Memory B cell (primary cell): Measurements from ENCODE around the gene PCGF1.

Source experiments
- ATAC-seq: fragments of 150-1000 bp; cut with Tn5 transposase; 2 replicates; pipeline ENCODE4 v1.10.0; 2021; ENCODE audit warnings: low read depth, mild to moderate bottlenecking, moderate library complexity
- DNase-seq, 2 donors: peaks; one replicate each; pipeline ENCODE4 v3.0.0; 2022; ENCODE audit warnings: low spot score in 2 of 2
- H3K27ac Mint-ChIP-seq: one replicate; pipeline ENCODE4 v1.8.0; 2022; ENCODE audit warnings: mild to moderate bottlenecking, moderate library complexity, mixed read lengths
- H3K27me3 Mint-ChIP-seq: one replicate; pipeline ENCODE4 v1.8.0; 2022; ENCODE audit warnings: mixed read lengths
- H3K36me3 Mint-ChIP-seq: one replicate; pipeline ENCODE4 v1.8.0; 2022; ENCODE audit warnings: mild to moderate bottlenecking, mixed read lengths
- H3K4me1 Mint-ChIP-seq: one replicate; pipeline ENCODE4 v1.8.0; 2022; ENCODE audit warnings: mixed read lengths
- H3K4me3 Mint-ChIP-seq: one replicate; pipeline ENCODE4 v1.8.0; 2022; ENCODE audit warnings: mild to moderate bottlenecking, moderate library complexity, mixed read lengths
- H3K9me3 Mint-ChIP-seq: one replicate; pipeline ENCODE4 v1.8.0; 2022; ENCODE audit warnings: mixed read lengths

PCGF1 gene

DNA sequence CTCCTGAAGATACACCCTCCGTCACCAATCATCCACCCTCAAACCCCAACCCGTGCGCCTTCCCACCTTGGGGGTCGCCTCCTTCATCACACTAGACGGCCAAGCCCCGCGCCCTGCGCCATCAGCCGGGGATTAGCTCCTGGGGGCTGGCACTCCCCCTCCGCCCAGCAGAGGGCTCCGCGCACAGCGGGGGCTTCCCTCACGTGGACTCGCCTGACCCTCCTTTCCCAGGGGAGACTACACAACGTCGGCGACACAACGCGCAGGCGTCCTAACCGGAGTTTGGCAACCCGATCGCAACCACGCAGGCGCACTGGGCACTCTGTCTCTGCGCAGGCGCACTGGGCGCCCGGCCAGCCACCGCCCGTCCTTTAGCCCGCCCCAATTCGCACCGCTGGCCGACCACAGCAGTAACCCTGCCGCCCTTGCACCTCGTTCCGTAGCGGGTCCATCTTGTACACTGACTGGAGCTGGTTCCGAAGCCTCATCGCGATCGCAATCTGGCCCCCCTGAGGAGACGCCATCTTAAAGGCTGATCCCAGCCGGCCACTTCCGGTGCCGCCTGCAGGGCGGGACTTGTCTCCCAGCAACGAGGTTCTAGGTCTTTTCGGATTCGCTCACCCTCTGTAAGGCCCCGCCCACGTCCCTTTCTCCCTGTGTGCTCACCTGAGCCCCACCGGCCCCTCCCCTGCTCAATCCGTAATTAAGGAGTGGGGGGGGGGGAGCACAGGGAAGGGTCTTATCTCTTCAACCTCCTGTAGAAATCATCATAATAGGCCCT, at the start of gene PCGF1:
TSS of gene PCGF1 (minus strand) at position 551 of the 781 bp plus-strand sequence. CDS start at position 524, 27 bp downstream.
- Mint-ChIP-seq H3K27ac (peak within 1 kb of the TSS; percentile 96), H3K27me3 (peaks cover 7% of the 10 kb centered on the region), H3K4me1 (peaks cover 24% of the 10 kb centered on the region), H3K36me3 (peaks cover 20% of the 10 kb centered on the region), H3K9me3 (no peaks in the 10 kb centered on the region), H3K4me3 (peak within 1 kb of the TSS; percentile 90)
- ATAC-seq = peak; percentile 90
- peak; percentile 99 for DNase-seq

DNA sequence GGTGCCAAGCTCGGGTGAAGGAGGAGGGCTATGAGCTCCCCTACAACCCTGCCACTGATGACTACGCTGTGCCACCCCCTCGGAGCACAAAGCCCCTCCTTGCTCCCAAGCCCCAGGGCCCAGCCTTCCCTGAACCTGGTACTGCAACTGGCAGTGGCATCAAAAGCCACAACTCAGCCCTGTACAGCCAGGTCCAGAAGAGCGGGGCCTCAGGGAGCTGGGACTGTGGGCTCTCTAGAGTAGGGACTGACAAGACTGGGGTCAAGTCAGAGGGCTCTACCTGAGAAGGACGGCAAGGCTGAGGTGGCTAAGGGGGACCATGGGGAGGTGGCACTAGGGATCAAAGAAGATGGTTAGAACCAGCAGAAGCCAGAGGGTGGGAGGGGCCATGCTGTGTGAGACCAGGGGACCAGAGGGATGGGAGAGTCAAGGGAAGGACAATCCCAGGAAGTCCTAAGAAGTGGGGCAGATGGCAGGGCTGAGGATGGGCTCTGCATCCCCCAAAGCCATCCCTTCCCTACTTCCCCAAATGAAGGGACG, 49.4 kb upstream of the PCGF1 start:
- Mint-ChIP-seq H3K36me3 (peaks cover 3% of the 10 kb centered on the region), H3K27me3 (no peaks in the 10 kb centered on the region), H3K27ac (peak overlapping the region; percentile 70), H3K4me3 (no peak overlapping the region), H3K9me3 (no peaks in the 10 kb centered on the region), H3K4me1 (peaks cover 23% of the 10 kb centered on the region)
- DNase-seq (no peak), ATAC-seq (no peak)

DNA sequence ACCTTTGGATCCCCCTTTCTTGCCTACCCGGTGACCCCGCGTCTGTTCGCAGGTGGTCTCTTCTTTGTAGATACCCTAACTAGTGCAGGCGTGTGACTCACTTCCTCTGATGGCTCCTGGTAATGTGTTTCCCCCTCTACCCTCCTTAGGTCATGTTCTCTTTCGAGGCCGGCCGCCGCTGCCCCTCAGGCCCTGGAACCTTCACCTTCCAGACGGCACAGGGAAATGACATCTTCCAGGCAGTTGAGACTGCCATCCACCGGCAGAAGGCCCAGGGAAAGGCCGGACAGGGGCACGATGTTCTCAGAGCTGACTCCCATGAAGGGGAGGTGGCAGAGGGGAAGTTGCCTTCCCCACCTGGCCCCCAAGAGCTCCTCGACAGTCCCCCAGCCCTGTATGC, 48.7 kb upstream of the PCGF1 start:
- Mint-ChIP-seq H3K4me3 (peak overlapping the region; percentile 92), H3K4me1 (peaks cover 29% of the 10 kb centered on the region), H3K27ac (no peak overlapping the region), H3K27me3 (peaks cover 3% of the 10 kb centered on the region), H3K36me3 (peaks cover 3% of the 10 kb centered on the region), H3K9me3 (no peaks in the 10 kb centered on the region)
- ATAC-seq = no peak
- DNase-seq = no peak

DNA sequence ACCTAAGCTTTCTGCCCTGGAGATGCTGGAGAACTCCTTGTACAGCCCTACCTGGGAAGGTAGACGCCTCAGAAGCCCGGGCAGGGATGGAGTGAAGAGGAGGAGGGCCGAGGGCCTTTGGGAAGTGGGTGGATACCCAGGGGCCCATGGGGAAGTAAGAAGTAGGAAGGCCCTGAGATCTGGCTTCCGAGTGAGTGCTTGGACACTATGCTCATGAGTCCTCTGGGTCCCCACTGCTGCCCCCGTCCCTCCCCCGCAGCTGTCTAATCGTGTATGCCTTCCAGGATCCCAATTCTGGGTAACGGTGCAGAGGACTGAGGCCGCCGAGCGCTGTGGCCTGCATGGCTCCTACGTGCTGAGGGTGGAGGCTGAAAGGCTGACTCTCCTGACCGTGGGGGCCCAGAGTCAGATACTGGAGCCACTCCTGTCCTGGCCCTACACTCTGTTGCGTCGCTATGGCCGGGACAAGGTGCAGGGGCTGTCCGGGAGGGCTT, 48.2 kb upstream of the PCGF1 start:
- H3K36me3 Mint-ChIP-seq = peaks cover 3% of the 10 kb centered on the region
- ATAC-seq = no peak
- H3K27me3 Mint-ChIP-seq = peaks cover 3% of the 10 kb centered on the region
- H3K9me3 Mint-ChIP-seq = no peaks in the 10 kb centered on the region
- no peak for DNase-seq
- peaks cover 29% of the 10 kb centered on the region for H3K4me1 Mint-ChIP-seq
- H3K27ac Mint-ChIP-seq = peak overlapping the region; percentile 74
- peak overlapping the region; percentile 92 for H3K4me3 Mint-ChIP-seq

DNA sequence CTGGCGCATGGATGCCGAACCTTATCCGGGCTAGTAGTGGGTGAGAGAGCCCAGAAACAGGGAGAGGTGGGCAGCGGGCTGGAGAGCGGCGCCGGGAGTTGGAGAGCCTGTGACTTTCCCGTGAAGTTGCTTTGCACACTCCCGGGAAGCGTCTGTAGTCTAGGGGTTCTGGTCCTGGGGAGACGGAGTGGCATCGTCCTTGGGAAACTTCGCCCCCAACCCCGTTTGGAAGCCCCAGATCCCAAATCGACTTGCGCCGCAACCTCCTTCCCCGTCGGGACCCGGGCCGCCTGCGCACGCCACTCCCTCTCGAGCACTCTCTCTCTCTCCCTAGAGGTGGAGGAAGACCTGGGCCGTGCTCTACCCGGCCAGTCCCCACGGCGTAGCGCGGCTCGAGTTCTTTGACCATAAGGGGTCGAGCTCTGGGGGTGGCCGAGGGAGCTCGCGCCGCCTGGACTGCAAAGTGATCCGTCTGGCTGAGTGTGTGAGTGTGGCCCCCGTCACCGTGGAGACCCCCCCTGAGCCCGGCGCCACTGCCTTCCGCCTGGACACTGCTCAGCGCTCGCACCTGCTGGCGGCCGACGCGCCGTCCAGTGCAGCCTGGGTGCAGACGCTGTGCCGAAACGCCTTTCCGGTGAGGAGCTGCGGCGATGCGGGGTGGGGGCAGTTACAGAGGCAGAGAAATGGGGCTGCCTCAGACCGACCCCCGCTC, 47.5 kb upstream of the PCGF1 start:
- DNase-seq = peak in 1 of 2 donors; percentile 46
- H3K9me3 Mint-ChIP-seq = no peaks in the 10 kb centered on the region

DNA sequence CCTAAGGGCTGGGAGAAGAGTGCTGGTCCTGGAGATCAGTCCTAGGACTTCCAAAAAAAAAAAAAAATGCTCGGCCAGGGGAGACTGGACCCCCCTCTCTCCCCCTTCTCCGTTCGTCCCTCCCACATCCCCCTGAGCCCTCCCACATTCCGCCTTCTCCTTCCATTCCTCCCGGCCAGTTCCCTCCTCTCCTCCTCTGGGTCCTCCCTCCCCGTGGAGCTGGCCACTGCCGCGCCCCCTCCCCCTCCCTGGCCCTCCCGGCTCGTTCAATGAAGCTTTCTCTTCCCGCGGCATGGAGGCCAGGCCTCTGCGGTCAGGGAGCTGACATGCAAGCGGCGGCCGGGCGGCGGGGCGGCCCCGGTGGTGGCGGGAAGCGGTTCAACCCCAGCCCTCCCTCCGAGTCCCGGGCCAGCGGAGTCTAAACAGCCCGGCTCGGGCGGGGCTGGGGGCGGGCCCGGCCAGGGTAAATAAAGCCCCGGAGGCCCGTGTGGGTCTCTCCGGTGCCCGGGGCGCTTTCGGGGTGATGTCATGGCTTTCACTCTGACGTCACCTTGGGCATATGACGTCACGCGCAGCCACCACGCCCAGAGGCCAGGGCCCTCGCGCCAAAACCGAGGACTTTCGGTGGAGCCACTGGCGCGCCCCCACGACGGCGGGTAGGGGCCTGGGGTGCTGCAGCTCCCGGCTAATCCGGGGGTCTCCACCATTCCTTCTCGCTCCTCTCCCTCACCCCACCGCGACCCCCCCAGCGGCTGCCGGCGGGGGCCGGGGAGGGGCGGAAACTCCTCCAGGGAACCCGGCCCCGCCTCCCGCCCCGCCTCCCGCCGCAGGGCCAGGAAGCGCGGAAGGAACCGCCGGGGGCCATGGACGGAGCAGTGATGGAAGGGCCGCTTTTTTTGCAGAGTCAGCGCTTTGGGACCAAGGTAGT, 46.7 kb upstream of the PCGF1 start, which contains the start of the genes DOK1 and LOXL3:
TSS of gene DOK1 (plus strand) at position 829 of the 928 bp plus-strand sequence. CDS start at position 864, 35 bp downstream.
TSS of gene LOXL3 (minus strand) at position 51 of the 928 bp plus-strand sequence. CDS start 1,308 bp downstream, outside the sequence.
- DNase-seq = peak; percentile 86 to 90
- Mint-ChIP-seq H3K4me3 (peak within 1 kb of the TSS; percentile 92), H3K9me3 (no peaks in the 10 kb centered on the region), H3K27me3 (peaks cover 8% of the 10 kb centered on the region), H3K27ac (peak within 1 kb of the TSS; percentile 74), H3K4me1 (peaks cover 32% of the 10 kb centered on the region), H3K36me3 (peaks cover 3% of the 10 kb centered on the region)
- ATAC-seq = peak; percentile 77

More for the DNA sequence above, 47.5 kb upstream of the PCGF1 start:
- peak overlapping the region; percentile 92 for H3K4me3 Mint-ChIP-seq
- peaks cover 5% of the 10 kb centered on the region for H3K27me3 Mint-ChIP-seq
- peaks cover 3% of the 10 kb centered on the region for H3K36me3 Mint-ChIP-seq
- peak; percentile 49 for ATAC-seq
- peak overlapping the region; percentile 74 for H3K27ac Mint-ChIP-seq
- H3K4me1 Mint-ChIP-seq = peaks cover 27% of the 10 kb centered on the region

DNA sequence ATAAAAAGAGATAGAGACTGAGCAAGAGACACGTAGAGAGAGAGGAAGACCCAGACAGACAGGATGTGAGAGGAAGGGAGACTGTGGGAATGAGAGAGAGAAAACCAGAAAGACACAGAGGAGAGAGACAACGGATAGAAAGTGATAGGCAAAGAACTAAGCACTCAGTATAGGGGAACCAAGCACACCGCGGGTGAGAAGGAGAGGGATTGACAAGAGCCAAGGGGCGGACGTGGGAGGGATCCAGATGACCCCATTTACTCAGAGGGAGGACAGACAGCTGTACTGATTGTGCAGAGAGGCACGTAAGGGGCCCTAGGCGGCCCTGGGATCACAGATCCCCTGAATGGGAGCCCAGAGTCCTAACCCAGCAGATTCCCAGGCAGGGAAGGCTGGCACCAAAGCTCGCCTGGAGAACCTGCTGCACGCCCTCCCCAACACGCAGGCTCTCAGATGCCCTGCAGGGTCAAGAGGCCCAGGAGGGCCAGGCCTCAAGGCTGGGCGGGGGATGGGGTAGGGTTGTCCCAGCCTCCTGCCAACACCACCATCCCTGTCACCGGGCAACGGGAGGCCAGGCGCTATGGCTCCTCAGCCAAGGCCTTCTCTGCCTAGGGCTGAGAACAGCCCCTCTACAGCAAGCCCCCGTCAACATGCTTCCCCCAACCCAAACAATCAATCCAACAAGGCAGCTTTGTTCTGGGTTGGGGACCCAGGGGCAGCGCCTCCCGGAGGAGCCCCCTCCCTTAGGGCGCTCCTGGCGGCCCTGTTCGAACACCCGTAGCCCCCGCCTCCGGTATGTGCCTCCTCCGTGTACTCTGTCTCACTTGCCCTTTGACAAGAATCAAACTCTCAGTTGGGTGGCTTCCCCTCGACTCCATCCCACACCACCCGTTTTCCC, 45.7 kb upstream of the PCGF1 start:
- no peaks in the 10 kb centered on the region for H3K9me3 Mint-ChIP-seq
- H3K4me1 Mint-ChIP-seq = peaks cover 36% of the 10 kb centered on the region
- no peak for DNase-seq
- H3K27me3 Mint-ChIP-seq = peaks cover 11% of the 10 kb centered on the region
- no peak for ATAC-seq
- H3K27ac Mint-ChIP-seq = peak overlapping the region; percentile 74
- H3K4me3 Mint-ChIP-seq = peak overlapping the region; percentile 75
- peaks cover 3% of the 10 kb centered on the region for H3K36me3 Mint-ChIP-seq

DNA sequence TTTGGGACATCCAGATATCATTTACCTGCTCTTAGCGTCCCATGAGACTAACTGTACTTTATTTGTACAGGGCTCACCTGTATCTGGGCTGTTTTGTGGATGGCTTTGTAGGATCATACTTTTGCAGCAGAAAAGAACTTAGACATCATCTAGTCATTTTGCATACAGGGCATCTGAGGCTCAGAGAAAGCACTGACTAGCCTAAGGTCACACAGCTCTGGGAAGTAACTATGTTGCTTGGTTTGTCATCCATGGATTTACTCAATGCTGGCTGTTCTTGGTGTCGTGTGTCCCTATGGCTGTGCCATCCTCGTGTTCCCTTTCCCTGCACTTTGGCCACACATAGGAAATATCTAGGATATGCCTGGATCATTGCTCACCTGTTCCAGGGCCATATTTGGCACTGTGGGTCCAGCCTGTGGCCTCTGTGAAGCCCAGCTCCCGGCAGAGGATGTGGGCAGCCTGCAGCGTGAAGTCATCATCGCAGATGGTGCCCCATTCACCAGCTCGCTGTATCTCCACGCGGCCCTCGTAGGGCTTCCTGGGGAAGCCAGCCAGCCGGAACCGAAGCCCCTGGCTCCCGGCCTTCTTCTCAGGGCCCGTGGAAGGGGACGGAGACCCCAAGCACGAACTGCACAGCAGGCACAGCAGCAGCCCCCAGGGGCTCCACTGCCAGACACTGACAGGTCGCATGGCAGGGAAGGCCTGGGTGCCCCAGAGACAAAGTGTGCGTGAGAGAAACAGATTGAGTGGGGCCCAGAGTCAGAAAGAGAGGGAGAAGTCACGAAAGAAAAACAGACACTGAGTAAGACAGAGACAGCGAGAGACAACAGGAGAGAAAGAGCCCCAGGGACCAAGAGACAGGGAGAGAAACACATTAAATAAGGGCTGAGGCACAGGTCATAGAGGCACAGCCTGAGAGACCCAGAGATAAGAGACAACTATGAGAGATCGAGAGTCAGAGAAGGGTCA, 44.7 kb upstream of the PCGF1 start:
- Mint-ChIP-seq H3K4me1 (peaks cover 36% of the 10 kb centered on the region), H3K27ac (peak overlapping the region; percentile 33), H3K36me3 (peaks cover 3% of the 10 kb centered on the region), H3K27me3 (peaks cover 13% of the 10 kb centered on the region), H3K9me3 (no peaks in the 10 kb centered on the region), H3K4me3 (peak overlapping the region; percentile 48)
- no peak for DNase-seq
- ATAC-seq = no peak

DNA sequence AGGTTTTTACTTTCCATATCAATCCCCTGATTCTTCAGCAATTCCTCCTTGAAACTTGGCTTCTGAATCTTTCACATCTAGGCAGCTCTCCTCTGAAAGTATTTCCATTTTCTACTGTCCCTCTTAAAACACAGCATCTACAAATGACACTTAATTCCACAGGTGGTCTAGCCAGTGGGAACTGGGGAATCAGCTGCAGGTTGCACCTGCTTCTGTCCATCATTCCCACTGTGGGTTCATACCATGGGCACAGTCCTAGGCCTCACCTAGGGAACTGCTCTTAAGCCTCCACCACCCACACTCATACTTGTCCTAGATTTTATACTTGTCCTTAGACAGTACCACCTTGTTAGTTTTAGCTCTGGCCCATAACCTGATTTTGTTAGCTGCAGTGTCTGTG, 44.0 kb upstream of the PCGF1 start:
- peaks cover 33% of the 10 kb centered on the region for H3K4me1 Mint-ChIP-seq
- DNase-seq (no peak), ATAC-seq (no peak)
- no peak overlapping the region for H3K4me3 Mint-ChIP-seq
- peak overlapping the region; percentile 12 for H3K27ac Mint-ChIP-seq
- H3K27me3 Mint-ChIP-seq = peaks cover 15% of the 10 kb centered on the region
- no peaks in the 10 kb centered on the region for H3K9me3 Mint-ChIP-seq
- no peaks in the 10 kb centered on the region for H3K36me3 Mint-ChIP-seq

DNA sequence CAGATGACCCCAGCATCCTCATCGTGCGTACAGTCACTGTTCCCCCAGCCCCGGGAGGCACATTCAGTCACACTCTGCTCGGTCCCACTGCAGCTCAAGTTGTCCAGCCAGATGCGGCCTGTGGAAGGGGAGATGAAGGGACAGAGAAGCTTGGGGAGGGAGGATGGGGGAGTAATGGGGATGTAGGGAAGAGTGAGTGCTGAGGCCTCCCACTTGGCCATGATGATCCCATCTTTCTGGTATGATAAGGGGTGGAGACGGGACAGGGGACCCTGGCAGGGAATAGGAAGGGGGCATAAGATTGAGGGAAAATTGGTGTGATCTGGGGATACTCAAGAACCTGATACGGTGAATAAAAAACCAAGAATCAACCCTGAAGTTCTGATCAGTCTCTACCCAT, 42.7 kb upstream of the PCGF1 start:
- peaks cover 15% of the 10 kb centered on the region for H3K27me3 Mint-ChIP-seq
- H3K27ac Mint-ChIP-seq = no peak overlapping the region
- peaks cover 2% of the 10 kb centered on the region for H3K36me3 Mint-ChIP-seq
- DNase-seq (no peak), ATAC-seq (no peak)
- no peaks in the 10 kb centered on the region for H3K9me3 Mint-ChIP-seq
- H3K4me3 Mint-ChIP-seq = peak overlapping the region; percentile 27
- H3K4me1 Mint-ChIP-seq = peaks cover 30% of the 10 kb centered on the region

DNA sequence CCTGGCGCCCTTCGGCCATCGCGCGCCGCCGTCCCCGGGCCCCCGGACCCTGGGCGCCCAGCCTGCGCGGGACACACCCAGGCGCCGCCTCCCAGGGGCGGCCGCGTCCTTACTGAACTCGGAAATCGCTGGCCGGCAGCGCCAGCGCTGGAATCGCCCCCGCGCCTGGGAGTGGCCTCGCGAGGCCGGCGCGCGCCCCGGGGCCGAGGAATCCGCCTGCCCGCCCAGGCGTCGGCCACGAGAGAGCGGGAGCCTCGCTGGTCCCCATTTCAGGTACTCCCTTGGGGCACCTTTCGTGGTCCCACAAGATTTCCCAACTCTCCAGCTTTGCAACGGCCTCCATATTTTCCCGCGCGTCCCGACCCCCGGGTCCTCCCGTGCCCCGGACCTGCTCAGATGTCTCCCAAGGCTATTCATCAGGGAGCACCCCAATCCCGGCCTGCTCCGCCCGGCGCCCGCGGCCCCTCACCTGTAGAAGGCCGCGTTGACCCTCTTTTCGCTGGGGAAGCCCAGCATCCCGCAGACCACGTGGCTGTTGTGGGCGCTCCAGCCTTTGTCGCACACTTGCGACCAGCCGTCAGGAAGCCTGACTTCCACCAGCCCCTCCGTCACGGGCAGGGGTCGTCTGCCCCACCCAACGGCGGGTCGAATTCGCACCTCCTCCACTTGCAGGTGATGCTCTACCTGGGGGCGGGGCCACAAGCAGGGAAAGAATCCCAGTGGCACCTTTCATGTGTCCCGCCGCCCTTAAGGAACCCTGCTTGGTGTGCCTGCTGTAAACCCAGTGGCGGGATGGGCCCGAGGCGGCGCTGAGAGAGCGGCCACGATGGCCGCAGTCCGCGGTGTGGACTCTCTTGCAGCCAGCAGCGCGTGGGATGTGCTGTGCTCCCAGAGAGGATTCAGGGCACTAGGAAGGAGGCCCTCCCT, 41.7 kb upstream of the PCGF1 start:
- no peak for DNase-seq
- Mint-ChIP-seq H3K9me3 (no peaks in the 10 kb centered on the region), H3K4me1 (peaks cover 30% of the 10 kb centered on the region), H3K36me3 (peaks cover 2% of the 10 kb centered on the region), H3K27me3 (peaks cover 15% of the 10 kb centered on the region), H3K27ac (peak overlapping the region; percentile 5), H3K4me3 (peak overlapping the region; percentile 78)
- ATAC-seq = peak; percentile 29
